NCI-H1417 treated with DMSO at 0.1 percent for 48 hours (cell line): ENCODE measurements around the gene TBKBP1.
A peak's percentile ranks its signal among the peaks of the same experiment; 100 is the strongest.

Experiments
- DNase-seq: peaks from one replicate; lab custom pipeline; 2025; lab: John Stamatoyannopoulos, UW

Gene TBKBP1

DNA sequence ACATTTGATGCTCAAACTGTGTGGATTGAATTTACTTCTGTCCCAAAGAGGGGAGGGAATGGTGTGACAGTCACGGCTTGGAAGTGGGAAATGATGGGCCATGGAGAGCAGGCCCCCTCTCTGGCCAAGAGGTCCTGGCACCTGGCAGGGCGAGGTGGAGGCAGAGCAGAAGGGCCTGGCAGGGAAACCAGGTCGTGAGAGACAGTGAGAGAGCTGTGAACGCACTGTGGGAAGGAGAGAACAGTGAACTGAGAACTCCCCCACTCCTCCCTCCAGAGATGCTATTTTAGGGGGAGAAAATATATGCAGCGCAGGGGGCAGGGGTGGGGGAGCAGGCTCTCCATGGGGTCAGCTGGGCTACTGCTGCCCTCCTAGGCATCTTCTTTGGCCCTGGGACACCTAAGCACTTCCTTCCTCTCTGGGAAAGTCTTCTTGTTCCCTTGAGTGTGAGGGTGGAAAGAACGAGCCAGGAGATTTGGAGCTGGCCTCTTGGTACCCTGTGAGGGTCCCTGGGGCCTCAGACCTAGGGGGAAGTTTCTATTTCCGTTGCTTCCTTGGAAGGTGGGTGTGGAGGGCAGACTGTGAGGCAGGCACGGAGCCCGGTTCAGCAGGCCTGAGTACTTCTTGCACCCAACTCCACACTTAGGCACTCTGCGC lies 21.8 kb downstream of the TBKBP1 start:
- DNase-seq = no peak

GRCh38 chr17:47716375-47716774 lies 22.4 kb downstream of the TBKBP1 start:
- no peak for DNase-seq

DNA sequence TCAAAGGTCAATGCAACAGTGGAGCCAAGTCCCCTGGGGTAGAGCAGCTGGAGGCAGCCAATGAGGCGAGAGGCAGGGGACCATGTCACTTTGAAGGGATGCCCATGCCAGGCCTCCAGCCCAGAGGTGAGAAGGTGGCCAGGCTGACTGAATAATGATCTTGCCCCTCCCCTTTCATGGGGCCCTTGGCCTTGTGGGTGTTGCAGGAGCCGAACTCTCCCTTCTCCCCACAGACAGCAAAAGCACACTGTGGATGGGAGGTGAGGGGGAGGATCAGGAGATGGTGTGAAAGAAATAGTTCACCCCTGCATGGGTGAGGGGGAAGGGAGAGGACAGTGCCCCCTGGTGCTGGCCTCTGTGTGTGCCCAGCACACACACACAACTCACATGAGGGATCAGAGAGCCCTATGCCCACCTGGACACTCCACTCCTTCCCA lies 23.3 kb downstream of the TBKBP1 start:
- no peak for DNase-seq

DNA sequence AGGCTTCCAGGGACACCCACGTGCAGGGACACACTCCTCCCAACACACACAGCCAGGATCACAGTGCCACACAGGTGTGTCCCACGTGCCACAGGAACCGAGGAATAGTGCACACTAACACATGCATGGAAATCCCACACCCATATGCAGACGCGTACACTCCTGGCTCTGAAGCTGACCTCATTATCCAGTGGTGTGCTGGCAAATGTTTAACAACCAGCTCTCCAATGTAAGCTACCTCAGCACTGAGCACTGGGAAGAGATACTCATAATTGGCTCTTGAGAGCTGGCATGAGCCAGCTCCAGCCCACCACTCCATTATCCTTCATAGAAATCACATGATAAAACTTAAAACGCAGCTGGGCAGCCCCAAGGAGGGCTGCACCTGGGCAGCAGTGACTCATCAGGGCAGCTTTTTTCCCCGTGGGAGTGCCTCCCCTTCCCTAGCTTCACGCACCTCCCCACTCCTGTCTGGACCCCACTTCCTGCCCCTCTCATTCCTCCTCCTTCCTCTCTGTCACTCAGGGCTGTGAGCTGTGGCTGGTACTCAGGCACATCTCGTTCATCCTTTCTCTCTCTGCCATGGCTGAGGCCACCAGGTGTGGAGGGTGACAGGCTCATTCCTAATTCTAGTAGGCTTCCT lies 24.1 kb downstream of the TBKBP1 start:
- no peak for DNase-seq

DNA sequence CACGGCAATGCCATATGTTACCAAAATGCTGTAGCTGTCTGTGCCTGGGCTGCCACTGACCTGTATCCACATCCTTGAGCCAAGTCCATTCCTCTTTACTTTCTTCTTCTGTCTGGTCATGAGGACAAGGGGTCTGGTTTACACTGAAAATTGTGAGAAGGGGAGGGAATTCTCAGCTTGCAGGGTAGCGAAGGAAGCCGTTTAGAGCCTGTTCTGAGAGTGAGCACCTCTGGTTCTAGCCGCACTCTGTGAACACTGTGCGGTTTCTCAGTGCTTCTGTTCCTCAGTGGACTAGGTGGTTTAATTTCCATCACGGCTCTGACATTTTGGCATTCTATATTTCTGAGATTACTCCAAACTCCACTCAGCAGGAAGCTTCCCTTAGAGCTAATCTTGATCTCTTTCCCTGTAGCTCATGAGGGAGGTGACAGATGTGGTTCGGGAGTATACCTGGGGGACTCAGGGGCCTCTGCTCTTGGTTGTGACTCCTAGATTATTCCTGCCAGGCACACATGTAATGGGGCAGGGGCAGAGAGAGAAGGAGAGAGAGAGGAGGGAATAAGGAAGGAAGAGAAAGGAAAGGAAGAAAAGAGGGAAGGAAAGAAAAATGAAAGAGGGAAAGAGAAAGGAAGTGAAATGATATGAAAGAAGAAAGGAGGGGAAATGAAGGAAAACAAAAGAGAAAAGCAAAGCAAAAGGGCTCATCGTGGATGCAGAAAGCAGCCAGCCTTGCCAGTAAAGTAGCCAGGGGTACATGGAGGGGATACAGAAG lies 24.9 kb downstream of the TBKBP1 start:
- DNase-seq = no peak

DNA sequence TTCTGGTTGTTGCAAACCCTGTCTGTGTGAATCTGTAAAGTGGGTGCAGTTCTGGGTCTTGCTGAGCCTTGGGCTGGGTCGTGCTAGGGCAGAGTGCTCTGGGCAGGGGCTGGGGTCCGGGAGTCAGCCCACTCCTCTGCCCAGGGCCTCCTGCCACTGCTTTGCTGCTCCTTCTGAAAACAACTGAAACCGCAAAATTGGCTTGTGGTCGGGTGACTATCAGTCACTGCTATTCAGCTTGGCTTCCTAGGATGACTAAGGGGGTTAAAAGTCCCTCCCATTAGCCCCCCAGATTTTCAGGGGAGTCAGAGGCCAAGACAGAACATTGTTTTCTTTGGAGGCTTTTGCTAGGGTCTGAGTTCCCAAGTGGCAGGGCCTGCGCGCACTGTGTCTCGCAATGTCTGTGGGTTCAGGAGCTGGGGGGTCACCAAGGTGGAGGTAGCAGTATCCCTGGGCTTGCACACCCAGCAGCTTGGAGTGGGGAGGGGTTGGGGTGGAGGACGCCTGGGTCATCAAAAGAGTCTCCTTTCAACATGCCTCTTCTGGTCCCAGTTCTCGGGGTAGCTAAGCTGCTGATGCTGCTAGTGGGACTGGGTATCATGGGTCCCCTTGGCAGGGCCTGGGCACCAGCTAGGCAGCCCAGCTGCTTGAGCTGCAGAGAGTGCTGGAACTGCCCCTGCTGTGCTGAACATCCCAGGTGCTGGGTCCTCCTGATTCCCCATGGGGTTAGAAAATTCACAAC lies 25.6 kb downstream of the TBKBP1 start:
- no peak for DNase-seq

DNA sequence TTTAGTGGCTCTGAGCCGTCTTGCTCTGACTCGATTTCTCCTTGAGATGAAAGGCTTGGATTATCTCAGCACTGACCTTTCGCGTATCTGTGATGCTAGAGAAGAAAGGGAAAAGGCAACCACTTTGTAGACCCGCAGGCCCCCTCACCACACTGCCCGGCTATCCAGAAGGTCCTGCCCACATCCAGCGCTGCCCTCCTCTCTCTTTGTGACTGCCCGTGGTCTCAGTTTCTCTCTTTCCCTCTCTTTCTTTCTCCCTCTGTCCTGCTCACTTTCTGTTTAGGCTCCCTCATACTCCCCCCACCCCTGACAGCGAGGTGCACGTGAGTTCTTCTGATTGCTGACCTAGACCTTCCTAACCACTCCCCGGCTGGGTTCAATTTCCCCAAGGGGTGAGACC lies 26.2 kb downstream of the TBKBP1 start:
- DNase-seq = no peak

GRCh38 chr17:47720754-47721533 lies 27.0 kb downstream of the TBKBP1 start:
- DNase-seq = no peak

DNA sequence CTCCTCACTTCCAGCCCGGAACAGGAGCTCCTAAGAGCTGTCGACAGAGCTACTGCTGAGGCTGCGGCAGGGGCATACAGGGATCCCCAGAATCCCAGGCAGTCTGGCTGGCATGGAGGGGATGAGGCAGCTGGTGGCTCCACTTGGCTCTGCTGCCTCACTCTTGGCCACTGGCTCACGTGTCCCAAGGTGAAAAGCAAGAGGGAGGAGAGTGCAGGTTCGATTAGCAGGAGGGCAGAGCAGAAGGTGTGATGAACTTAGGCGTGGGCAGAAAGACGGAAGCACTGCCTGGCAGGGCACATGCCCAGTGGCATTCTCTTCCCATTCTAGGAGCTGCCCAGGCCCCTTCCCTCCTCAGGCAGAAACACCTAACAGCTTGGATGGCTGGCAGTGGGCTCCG lies 27.8 kb downstream of the TBKBP1 start:
- no peak for DNase-seq

DNA sequence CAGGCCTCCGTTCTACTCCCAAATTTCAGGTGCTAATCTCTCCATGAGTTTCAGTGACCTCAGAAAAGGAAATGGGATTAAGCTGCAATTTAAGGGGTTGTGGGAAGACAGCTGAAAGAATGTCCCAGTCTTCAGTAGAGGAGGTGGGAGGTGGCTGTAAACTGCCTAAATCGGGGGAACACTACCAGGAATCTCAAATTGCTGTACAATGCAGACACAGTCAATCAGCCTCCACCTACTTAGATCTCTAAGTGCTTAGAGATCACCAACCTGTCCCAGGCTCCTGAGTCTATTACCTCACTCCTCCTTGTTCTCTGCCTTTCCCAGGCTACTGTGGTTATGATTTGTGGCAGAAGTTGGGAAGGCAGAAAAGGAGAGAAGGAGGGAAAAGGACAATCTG lies 30.7 kb downstream of the TBKBP1 start:
- no peak for DNase-seq

DNA sequence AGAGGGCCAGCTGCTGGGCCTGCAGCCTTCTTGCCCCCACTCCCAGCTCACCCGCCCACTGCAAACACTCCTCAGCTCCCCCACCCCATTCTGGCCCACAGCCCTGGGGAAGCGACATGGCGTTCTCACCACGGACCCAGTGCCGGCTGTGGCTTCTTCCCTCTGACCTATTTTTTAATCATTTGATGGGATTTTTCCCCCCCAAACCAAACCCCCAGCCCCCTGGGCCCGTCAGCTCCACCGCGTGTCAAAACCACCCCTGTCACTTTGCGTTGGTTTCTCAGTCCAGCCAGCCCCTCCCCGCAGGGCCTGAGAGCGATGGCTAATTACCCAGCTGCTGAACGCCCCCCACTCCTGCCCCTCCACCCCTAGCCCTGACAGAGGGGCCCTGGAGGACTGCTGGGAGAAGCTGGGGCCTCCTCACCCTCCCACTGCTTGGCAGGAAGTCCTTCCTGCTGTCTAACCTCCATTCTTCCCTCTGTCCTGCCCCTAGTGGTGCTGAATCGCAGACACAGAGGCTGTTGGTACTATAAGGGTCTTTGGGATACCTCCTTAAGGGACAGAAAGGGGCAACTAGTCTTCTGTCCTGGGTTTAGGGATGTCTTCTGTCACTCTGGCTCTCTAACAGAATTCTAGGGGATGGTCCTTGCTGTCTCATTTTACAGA lies 31.6 kb downstream of the TBKBP1 start:
- no peak for DNase-seq

- no peak for DNase-seq
Observed at GRCh38 chr17:47726796-47727703, 33.1 kb downstream of the TBKBP1 start.

DNA sequence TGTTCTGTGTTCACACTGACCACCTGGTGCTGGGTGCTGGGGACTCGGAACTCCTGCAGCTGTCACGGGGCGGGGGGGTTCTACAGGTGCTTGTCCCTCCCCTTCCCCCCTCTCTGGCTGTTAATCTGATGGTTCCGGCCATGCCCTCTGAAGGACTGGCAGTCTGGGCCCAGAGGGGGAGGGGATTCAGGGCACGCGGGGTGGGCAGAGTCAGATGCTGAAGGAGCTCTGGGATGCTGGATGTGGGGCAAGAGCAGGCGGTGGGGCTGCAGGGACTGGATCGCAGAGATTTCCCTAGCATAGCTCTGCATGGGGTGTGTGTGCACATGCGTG lies 33.7 kb downstream of the TBKBP1 start:
- DNase-seq = no peak

- no peak for DNase-seq
Observed at GRCh38 chr17:47728214-47728877, 34.4 kb downstream of the TBKBP1 start.

DNA sequence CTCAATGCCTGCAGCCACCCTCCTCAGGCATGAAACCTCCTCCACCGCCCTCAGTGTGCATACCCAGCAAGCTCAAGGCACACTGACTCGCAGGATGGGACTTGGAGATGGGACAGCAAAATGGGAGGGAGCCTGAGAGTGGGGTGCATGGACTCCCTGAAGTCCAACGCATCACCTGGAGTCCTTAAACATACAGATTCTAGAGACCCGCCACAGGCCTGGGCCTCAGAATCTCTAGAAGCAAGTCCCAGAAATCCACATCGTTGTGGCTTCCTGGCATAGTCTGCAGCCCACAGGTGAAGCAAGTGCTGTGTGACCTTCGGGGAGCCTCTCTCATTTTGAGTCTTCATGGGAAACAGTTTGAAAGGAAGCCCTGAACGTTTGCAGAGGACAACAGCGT lies 35.5 kb downstream of the TBKBP1 start:
- no peak for DNase-seq

DNA sequence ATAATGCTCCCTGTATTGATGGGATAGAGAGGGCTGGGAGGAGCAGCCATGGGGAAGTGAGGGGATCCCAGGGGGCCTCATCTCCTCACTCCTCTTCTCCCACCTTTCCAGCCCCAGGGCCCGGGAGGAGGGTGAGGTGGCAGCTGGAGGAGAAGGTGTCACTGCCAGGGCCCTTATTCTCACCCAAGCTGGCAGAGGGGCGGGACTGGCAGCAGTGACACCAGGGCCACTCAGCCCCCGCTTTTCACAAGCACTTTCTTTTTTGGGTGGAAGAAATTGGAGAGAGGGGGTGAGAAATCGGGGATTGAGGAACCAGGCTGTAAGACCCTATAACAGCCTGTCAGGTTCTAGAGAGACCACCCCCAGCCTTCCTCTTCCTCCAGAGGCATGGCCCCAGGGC lies 36.7 kb downstream of the TBKBP1 start:
- no peak for DNase-seq

- DNase-seq = no peak
Observed at GRCh38 chr17:47731396-47731795, 37.4 kb downstream of the TBKBP1 start.

GRCh38 chr17:47732399-47733046 lies 38.6 kb downstream of the TBKBP1 start:
- DNase-seq = no peak

DNA sequence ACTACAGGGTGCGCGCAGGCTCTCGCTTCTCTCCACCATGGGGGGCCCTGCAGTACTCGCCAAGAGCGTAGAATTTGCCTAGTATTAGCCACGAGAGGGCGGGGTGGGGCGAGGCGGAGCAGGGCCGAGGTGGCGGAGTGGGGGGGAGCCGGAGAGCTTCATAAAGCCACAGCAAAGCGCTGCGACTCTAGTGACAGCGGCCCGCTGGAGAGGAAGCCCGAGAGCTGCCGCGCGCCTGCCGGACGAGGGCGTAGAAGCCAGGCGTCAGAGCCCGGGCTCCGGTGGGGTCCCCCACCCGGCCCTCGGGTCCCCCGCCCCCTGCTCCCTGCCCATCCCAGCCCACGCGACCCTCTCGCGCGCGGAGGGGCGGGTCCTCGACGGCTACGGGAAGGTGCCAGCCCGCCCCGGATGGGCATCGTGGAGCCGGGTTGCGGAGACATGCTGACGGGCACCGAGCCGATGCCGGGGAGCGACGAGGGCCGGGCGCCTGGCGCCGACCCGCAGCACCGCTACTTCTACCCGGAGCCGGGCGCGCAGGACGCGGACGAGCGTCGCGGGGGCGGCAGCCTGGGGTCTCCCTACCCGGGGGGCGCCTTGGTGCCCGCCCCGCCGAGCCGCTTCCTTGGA lies 39.2 kb downstream of the TBKBP1 start, which contains the start of gene TBX21:
Gene TBX21 (plus strand): TSS at position 190 of the 627 bp plus-strand sequence. CDS start 219 bp downstream, at position 409.
- peak; percentile 30 for DNase-seq
